Dermis blood vessel endothelial cell (primary cell): Measurements from ENCODE around the gene OR52M1. TPM values are rescaled to one million over a fixed set of nuclear protein-coding genes. Genes with fewer than 3 reads are reported as not detected.

Experiments
- DNase-seq: peaks from one replicate; pipeline ENCODE4 v3.0.0; 2010
- total RNA-seq: library from RNA; depleted of rRNA; stranded (reverse); fragments of >200 nt; gene quantifications from 2 replicates; pipeline ENCODE4 v1.2.3, GENCODE V29; 2014

Gene OR52M1
- total RNA-seq, 1 donor from 2014 or later, result not detected

DNA sequence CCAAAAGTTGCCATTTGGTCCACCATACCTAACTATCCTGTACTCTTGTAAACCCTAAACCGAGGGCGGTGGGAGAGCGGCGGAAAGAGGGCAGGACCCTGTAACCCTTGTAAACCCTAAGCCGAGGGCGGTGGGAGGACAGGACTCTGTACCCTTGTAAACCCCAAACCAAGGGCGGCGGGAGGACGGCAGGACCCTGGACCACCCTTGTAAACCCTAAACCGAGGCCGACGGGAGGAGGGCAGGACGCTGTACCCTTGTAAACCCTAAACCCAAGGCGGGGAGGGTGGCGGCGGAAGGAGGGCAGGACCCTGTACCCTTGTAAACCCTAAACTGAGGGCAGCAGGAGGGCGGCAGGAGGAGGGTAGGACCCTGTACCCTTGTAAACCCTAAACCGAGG lies 24.1 kb downstream of the OR52M1 start:
- DNase-seq, result no peak

DNA sequence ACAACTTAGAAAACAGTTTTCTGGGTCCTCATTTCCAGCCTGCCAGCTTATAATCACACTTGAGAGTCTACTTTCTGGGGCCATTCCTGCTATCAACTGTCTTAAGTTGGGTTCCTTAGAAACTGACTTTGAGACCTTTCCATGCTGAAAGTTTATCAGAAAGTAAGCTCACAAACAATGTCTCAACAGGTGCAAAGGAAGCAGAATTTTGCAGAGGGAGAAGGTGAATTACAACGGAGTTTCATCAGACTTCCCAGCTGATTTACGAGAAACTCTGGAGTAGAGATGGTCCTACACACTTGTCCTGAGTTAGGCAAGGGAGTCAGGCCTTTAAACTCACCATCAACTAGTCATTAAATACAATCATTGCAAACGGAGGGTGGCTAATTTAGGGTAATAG lies 31.9 kb downstream of the OR52M1 start:
- DNase-seq, result no peak

DNA sequence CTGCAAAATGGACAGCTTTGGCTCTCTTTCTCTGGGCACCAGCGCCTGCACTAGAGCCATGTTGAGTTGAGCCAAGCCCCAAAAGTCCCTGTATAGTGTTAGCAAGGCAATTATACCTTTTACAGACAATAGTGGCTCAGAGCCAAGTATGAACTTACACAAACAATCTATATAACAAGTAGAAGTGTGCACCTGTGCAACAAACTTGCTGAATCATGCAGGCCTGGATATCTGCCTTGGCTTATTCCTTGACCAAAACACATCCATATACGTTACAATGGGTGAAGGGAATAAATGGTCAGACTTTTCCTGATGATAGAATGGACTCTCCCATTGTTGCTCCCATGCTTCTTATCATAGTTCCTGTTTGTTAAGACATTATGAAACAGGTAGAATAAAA lies 32.8 kb downstream of the OR52M1 start:
- no peak for DNase-seq

GRCh38 chr11:4578624-4579023 lies 33.6 kb downstream of the OR52M1 start:
- no peak for DNase-seq

DNA sequence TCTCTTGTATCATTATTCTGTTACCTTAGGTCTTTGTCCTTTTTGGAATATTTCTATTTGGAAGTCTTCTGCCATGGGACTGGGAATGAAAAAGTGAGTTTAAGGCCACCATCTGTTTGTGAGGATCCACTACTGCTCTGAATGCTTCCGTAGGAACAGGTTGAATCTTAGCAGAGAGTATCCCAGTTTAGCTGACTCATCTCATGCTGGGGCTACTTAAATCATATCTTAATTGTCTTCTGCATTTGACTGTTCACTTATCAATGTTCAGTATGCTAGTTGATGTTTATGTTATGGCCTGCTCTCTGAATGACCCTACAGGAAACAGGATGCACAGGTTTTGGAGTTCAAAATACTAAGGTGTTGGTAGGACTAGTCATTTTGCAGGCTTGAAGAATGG lies 35.1 kb downstream of the OR52M1 start:
- no peak for DNase-seq

DNA sequence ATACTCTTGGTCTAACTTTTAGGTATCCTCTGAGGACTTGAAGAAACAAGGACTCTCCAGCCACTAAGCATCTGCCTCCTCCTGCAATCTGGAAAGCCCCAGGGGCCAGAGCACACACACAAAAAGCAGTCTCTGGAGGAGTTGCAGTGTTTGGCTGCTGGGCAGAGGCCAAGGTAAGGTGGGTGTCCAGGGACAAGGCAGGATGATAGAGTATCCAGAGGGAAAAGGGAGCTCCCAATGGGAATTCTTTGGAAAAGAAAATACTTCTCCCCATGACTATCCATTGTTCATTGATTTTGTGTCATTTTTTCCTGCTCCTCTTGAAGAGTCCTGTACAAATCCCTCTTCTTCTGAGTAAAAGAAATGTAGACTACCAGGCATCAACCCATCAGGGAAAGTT lies 36.5 kb downstream of the OR52M1 start, which contains the start of gene OR52I2:
OR52I2 (plus strand) TSS at position 301 of the 400 bp plus-strand sequence.
- DNase-seq, result no peak

DNA sequence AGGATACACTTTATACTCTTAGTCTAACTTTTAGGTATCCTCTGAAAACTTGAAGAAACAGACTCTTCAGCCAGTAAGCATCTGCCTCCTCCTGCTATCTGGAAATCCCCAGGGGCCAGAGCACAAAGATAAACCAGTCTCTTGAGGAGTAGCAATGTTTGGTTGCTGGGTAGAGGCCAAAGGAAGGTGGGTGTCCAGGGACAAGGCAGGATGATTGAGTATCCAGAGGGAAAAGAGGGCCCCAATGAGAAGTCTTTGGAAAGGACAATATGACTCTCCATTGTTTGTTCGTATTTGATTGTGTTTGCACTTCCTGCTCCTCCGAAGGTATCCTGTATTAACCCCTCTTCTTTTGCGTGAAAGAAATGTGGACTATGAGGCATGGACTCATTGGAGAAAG lies 44.0 kb downstream of the OR52M1 start:
- no peak for DNase-seq

DNA sequence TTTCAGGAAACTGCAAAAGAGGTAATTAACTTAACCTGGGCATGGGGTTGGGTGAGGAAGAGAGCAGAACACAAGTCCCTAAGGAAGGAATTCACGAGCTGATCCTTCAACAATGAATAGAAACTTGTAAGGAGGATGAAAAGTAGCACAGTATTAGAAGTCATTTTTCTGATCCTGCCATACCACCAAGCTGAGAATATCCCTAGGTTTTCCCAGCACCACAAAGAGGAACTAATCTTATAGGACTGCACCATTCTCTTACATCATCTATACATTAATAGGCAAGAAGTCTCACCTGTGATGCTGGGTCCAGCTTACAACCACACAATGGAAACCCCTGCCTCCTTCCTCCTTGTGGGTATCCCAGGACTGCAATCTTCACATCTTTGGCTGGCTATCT lies 48.7 kb downstream of the OR52M1 start, which contains the start of gene OR52I1:
OR52I1 (plus strand) TSS at position 301 of the 400 bp plus-strand sequence; CDS start at position 301, 0 bp downstream.
- no peak for DNase-seq

Other genes starting within 250 kb of the OR52M1 start
- gene OR52B4, start 176.8 kb upstream of the OR52M1 start, total RNA-seq, result not detected in 2 replicates
- gene TRIM21, start 151.5 kb upstream of the OR52M1 start, total RNA-seq, result 34.9 and 44.2 TPM in 2 replicates
- not detected in 2 replicates for gene OR52K2, start 95.9 kb upstream of the OR52M1 start, total RNA-seq
- gene OR52K1, start 62.5 kb upstream of the OR52M1 start, total RNA-seq, result not detected in 2 replicates
- gene OR52I2, start 36.6 kb downstream of the OR52M1 start, total RNA-seq, result not detected in 2 replicates
- gene OR52I1, start 48.8 kb downstream of the OR52M1 start, total RNA-seq, result not detected in 2 replicates
- gene TRIM68, start 63.0 kb downstream of the OR52M1 start, total RNA-seq, result 11.8 and 13.1 TPM in 2 replicates
- gene OR51D1, start 92.3 kb downstream of the OR52M1 start, total RNA-seq, result not detected in 2 replicates
- not detected in 2 replicates for gene OR51E1, start 98.8 kb downstream of the OR52M1 start, total RNA-seq
- gene OR51E2, start 152.7 kb downstream of the OR52M1 start, total RNA-seq, result not detected in 2 replicates
- not detected in 2 replicates for gene MMP26, start 159.6 kb downstream of the OR52M1 start, total RNA-seq
- gene OR51F1, start 224.7 kb downstream of the OR52M1 start, total RNA-seq, result not detected in 2 replicates